GM23338 (cell line): ENCODE measurements around the gene ERBB4. TPM values are rescaled to one million over a fixed set of nuclear protein-coding genes. Genes with fewer than 3 reads are reported as not detected.
A peak's percentile ranks its signal among the peaks of the same experiment; 100 is the strongest.

ENCODE experiments used
- ATAC-seq: fragments of 200-7000 bp; cut with Tn5 transposase; 3 replicates; pipeline ENCODE4 v1.9.1; 2020
- DNase-seq: peaks from one replicate; pipeline ENCODE4 v3.0.0-alpha.2; 2015; ENCODE audit warnings: low spot score
- H2AFZ ChIP-seq: fragments of 200-600 bp; sonication (generic); 2 replicates; pipeline ENCODE4 v1.8.0; 2016; ENCODE audit warnings: antibody characterized with exemption, mild to moderate bottlenecking, moderate library complexity
- H3F3A ChIP-seq: fragments of 200-600 bp; sonication (generic); replicated peaks from 2 replicates; pipeline ENCODE4 v1.8.0; 2017; ENCODE audit warnings: antibody characterized with exemption, mixed run types, low read depth
- H3K27ac ChIP-seq: fragments of 200-600 bp; sonication (generic); 2 replicates; pipeline ENCODE4 v1.6.1; 2016; ENCODE audit warnings: low read depth
- H3K27me3 ChIP-seq: fragments of 200-600 bp; sonication (generic); 2 replicates; pipeline ENCODE4 v1.8.0; 2016; ENCODE audit warnings: mild to moderate bottlenecking, mixed run types, moderate library complexity; ENCODE audit not compliant: insufficient read depth
- H3K36me3 ChIP-seq: fragments of 200-600 bp; sonication (generic); 2 replicates; pipeline ENCODE4 v1.8.0; 2016; ENCODE audit warnings: mild to moderate bottlenecking; ENCODE audit not compliant: insufficient read depth
- H3K4me1 ChIP-seq: fragments of 200-600 bp; sonication (generic); 2 replicates; pipeline ENCODE4 v1.8.0; 2016; ENCODE audit warnings: mild to moderate bottlenecking, moderate library complexity; ENCODE audit not compliant: insufficient read depth
- H3K4me2 ChIP-seq: fragments of 200-600 bp; sonication (generic); 2 replicates; pipeline ENCODE4 v1.7.1; 2017; ENCODE audit warnings: mixed run types
- H3K4me3 ChIP-seq: fragments of 200-600 bp; sonication (generic); 2 replicates; pipeline ENCODE4 v1.6.1; 2016; ENCODE audit warnings: mixed run types
- H3K79me2 ChIP-seq: fragments of 200-600 bp; sonication (generic); replicated peaks from 2 replicates; pipeline ENCODE4 v1.8.0; 2017; ENCODE audit warnings: mild to moderate bottlenecking; ENCODE audit not compliant: insufficient read depth
- H3K9me2 ChIP-seq: fragments of 200-600 bp; sonication (generic); 2 replicates; pipeline ENCODE4 v1.8.0; 2017; ENCODE audit not compliant: insufficient read depth
- H4K20me1 ChIP-seq: fragments of 200-600 bp; sonication (generic); replicated peaks from 2 replicates; pipeline ENCODE4 v1.8.0; 2017; ENCODE audit warnings: mild to moderate bottlenecking; ENCODE audit not compliant: insufficient read depth
- H3K27ac Mint-ChIP-seq: 2 replicates; pipeline ENCODE4 v1.8.0; 2020; ENCODE audit warnings: inconsistent platforms, mild to moderate bottlenecking, moderate library complexity, mixed read lengths
- H3K27me3 Mint-ChIP-seq: 3 replicates; pipeline ENCODE4 v1.8.0; 2022; ENCODE audit warnings: low read depth, mild to moderate bottlenecking, moderate library complexity, mixed read lengths, inconsistent platforms; ENCODE audit not compliant: insufficient read depth, poor library complexity
- H3K36me3 Mint-ChIP-seq: 3 replicates; pipeline ENCODE4 v1.8.0; 2021; ENCODE audit warnings: low read depth, mild to moderate bottlenecking, inconsistent platforms, moderate library complexity, mixed read lengths
- H3K4me1 Mint-ChIP-seq: 3 replicates; pipeline ENCODE4 v1.8.0; 2020; ENCODE audit warnings: mild to moderate bottlenecking, inconsistent platforms, mixed read lengths
- H3K4me3 Mint-ChIP-seq: 3 replicates; pipeline ENCODE4 v1.8.0; 2021; ENCODE audit warnings: moderate library complexity, mild to moderate bottlenecking, inconsistent platforms, mixed read lengths
- H3K9me3 Mint-ChIP-seq: 3 replicates; pipeline ENCODE4 v1.8.0; 2020; ENCODE audit warnings: moderate library complexity, mild to moderate bottlenecking, inconsistent platforms, mixed read lengths
- EZH2 ChIP-seq: fragments of 200-600 bp; sonication (generic); IDR thresholded peaks from one replicate; pipeline ENCODE4 v1.8.0; 2017; ENCODE audit warnings: antibody characterized with exemption, mild to moderate bottlenecking, low read depth; ENCODE audit not compliant: unreplicated experiment
- EZH2phosphoT487 ChIP-seq: fragments of 200-600 bp; sonication (generic); IDR thresholded peaks from one replicate; pipeline ENCODE4 v1.8.1; 2018; ENCODE audit warnings: antibody characterized with exemption; ENCODE audit not compliant: unreplicated experiment
- NANOG ChIP-seq: IDR thresholded peaks from 2 replicates; pipeline ENCODE4 v1.6.1; 2016; ENCODE audit warnings: antibody characterized with exemption, borderline replicate concordance
- POLR2AphosphoS5 ChIP-seq: IDR thresholded peaks from 2 replicates; pipeline ENCODE4 v1.6.1; 2016; ENCODE audit warnings: antibody characterized with exemption, low read depth
- REST ChIP-seq: IDR thresholded peaks from one replicate; pipeline ENCODE4 v1.6.1; 2018; ENCODE audit warnings: antibody characterized with exemption; ENCODE audit not compliant: unreplicated experiment
- STAT1 ChIP-seq: IDR thresholded peaks from one replicate; pipeline ENCODE4 v1.6.1; 2016; ENCODE audit warnings: antibody characterized with exemption; ENCODE audit not compliant: unreplicated experiment
- ZNF114 ChIP-seq: fragments of 250-450 bp; sonication (Bioruptor Pico); IDR thresholded peaks from 2 replicates; pipeline ENCODE4 v1.5.0; 2020; ENCODE audit warnings: mild to moderate bottlenecking, moderate library complexity
- polyA plus RNA-seq: library from polyadenylated mRNA; unstranded; fragments of >200 nt; fragmentation: Nextera tagmentation; extraction: Ambion mirVana; gene quantifications from 2 replicates; pipeline ENCODE4 v1.2.1, GENCODE V29; 2016
- total RNA-seq: library from RNA; depleted of rRNA; stranded (reverse); fragments of >200 nt; shearing (Covaris generic); gene quantifications from 2 replicates; pipeline ENCODE4 v1.2.3, GENCODE V29; 2014
- TF ChIP-seq, protein P1 (sequence below), 2 experiments: fragments of 200-600 bp in 1 of 2; sonication (generic) in 1 of 2; conservative IDR thresholded peaks; 2 replicates each; pipeline versions ENCODE4 v1.5.1 to v1.6.1; 2016 to 2017; ENCODE audit warnings: antibody characterized with exemption in 2 of 2, low read depth in 2 of 2, mild to moderate bottlenecking in 2 of 2, moderate library complexity in 1 of 2
- TF ChIP-seq, protein P2 (sequence below): fragments of 250-450 bp; sonication (Bioruptor Pico); IDR thresholded peaks from 2 replicates; pipeline ENCODE4 v1.5.0; 2020; ENCODE audit warnings: mild to moderate bottlenecking, moderate library complexity
- TF ChIP-seq, protein P3 (sequence below): IDR thresholded peaks from 2 replicates; pipeline ENCODE4 v1.6.1; 2016; ENCODE audit warnings: antibody characterized with exemption

ERBB4 gene
- total and polyA plus RNA-seq, 2 experiments from 2014 or later, result 0.73 to 1.1 TPM

DNA sequence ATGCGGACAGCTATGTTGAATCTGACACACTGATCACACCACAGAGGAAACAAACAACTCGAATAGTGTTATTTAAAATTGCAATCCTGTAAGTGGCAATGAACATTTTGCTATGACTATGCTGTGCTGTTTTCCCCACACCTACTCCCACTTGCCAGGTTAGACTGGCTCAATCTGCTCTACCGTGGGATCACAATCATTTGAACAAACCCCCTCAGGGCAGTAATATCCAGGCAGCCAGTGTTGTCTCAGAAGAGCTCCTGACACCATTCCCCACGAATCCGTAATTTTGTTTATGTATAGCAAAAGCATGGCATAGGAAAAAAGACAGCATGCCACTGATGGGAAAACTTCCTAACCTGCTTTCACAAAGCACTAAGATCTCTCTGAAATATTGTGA, 284.3 kb downstream of the ERBB4 start:
- ATAC-seq, result no peak
- Histone ChIP-seq H3K79me2 (no peaks in the 10 kb centered on the region), H3K9me2 (no peaks in the 10 kb centered on the region), H3K36me3 (no peaks in the 10 kb centered on the region), H2AFZ (no peak overlapping the region), H4K20me1 (no peaks in the 10 kb centered on the region), H3K27me3 (no peaks in the 10 kb centered on the region), H3K4me1 (no peaks in the 10 kb centered on the region), H3K4me2 (no peak overlapping the region), H3K27ac (no peak overlapping the region), H3F3A (no peaks in the 10 kb centered on the region), H3K4me3 (no peak overlapping the region)
- TF ChIP-seq, protein P1, sequence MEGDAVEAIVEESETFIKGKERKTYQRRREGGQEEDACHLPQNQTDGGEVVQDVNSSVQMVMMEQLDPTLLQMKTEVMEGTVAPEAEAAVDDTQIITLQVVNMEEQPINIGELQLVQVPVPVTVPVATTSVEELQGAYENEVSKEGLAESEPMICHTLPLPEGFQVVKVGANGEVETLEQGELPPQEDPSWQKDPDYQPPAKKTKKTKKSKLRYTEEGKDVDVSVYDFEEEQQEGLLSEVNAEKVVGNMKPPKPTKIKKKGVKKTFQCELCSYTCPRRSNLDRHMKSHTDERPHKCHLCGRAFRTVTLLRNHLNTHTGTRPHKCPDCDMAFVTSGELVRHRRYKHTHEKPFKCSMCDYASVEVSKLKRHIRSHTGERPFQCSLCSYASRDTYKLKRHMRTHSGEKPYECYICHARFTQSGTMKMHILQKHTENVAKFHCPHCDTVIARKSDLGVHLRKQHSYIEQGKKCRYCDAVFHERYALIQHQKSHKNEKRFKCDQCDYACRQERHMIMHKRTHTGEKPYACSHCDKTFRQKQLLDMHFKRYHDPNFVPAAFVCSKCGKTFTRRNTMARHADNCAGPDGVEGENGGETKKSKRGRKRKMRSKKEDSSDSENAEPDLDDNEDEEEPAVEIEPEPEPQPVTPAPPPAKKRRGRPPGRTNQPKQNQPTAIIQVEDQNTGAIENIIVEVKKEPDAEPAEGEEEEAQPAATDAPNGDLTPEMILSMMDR (conservative IDR thresholded peaks at IDR 0.05; ENCODE audit: low read depth in 2 of 2), result no peak
- TF ChIP-seq, protein P2, sequence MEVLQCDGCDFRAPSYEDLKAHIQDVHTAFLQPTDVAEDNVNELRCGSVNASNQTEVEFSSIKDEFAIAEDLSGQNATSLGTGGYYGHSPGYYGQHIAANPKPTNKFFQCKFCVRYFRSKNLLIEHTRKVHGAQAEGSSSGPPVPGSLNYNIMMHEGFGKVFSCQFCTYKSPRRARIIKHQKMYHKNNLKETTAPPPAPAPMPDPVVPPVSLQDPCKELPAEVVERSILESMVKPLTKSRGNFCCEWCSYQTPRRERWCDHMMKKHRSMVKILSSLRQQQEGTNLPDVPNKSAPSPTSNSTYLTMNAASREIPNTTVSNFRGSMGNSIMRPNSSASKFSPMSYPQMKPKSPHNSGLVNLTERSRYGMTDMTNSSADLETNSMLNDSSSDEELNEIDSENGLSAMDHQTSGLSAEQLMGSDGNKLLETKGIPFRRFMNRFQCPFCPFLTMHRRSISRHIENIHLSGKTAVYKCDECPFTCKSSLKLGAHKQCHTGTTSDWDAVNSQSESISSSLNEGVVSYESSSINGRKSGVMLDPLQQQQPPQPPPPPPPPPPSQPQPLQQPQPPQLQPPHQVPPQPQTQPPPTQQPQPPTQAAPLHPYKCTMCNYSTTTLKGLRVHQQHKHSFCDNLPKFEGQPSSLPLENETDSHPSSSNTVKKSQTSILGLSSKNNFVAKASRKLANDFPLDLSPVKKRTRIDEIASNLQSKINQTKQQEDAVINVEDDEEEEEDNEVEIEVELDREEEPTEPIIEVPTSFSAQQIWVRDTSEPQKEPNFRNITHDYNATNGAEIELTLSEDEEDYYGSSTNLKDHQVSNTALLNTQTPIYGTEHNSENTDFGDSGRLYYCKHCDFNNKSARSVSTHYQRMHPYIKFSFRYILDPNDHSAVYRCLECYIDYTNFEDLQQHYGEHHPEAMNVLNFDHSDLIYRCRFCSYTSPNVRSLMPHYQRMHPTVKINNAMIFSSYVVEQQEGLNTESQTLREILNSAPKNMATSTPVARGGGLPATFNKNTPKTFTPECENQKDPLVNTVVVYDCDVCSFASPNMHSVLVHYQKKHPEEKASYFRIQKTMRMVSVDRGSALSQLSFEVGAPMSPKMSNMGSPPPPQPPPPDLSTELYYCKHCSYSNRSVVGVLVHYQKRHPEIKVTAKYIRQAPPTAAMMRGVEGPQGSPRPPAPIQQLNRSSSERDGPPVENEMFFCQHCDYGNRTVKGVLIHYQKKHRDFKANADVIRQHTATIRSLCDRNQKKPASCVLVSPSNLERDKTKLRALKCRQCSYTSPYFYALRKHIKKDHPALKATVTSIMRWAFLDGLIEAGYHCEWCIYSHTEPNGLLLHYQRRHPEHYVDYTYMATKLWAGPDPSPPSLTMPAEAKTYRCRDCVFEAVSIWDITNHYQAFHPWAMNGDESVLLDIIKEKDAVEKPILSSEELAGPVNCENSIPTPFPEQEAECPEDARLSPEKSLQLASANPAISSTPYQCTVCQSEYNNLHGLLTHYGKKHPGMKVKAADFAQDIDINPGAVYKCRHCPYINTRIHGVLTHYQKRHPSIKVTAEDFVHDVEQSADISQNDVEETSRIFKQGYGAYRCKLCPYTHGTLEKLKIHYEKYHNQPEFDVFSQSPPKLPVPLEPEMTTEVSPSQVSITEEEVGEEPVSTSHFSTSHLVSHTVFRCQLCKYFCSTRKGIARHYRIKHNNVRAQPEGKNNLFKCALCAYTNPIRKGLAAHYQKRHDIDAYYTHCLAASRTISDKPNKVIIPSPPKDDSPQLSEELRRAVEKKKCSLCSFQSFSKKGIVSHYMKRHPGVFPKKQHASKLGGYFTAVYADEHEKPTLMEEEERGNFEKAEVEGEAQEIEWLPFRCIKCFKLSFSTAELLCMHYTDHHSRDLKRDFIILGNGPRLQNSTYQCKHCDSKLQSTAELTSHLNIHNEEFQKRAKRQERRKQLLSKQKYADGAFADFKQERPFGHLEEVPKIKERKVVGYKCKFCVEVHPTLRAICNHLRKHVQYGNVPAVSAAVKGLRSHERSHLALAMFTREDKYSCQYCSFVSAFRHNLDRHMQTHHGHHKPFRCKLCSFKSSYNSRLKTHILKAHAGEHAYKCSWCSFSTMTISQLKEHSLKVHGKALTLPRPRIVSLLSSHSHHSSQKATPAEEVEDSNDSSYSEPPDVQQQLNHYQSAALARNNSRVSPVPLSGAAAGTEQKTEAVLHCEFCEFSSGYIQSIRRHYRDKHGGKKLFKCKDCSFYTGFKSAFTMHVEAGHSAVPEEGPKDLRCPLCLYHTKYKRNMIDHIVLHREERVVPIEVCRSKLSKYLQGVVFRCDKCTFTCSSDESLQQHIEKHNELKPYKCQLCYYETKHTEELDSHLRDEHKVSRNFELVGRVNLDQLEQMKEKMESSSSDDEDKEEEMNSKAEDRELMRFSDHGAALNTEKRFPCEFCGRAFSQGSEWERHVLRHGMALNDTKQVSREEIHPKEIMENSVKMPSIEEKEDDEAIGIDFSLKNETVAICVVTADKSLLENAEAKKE (CRISPR knock-in tag), result no peak
- TF ChIP-seq ZNF114 (CRISPR knock-in tag) (no peak), POLR2AphosphoS5 (no peak), NANOG (no peak), STAT1 (no peak), REST (no peak), EZH2 (no peak), EZH2phosphoT487 (no peak)
- TF ChIP-seq, protein P3, sequence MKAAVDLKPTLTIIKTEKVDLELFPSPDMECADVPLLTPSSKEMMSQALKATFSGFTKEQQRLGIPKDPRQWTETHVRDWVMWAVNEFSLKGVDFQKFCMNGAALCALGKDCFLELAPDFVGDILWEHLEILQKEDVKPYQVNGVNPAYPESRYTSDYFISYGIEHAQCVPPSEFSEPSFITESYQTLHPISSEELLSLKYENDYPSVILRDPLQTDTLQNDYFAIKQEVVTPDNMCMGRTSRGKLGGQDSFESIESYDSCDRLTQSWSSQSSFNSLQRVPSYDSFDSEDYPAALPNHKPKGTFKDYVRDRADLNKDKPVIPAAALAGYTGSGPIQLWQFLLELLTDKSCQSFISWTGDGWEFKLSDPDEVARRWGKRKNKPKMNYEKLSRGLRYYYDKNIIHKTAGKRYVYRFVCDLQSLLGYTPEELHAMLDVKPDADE, result no peak
- no peak overlapping the region for H3K4me3 Mint-ChIP-seq
- no peaks in the 10 kb centered on the region for H3K27me3 Mint-ChIP-seq
- no peaks in the 10 kb centered on the region for H3K4me1 Mint-ChIP-seq
- no peaks in the 10 kb centered on the region for H3K36me3 Mint-ChIP-seq
- H3K9me3 Mint-ChIP-seq, result no peaks in the 10 kb centered on the region
- no peak for DNase-seq
- H3K27ac Mint-ChIP-seq, result peak overlapping the region; percentile 69; the same call in 1 of the 2 replicates
